H1 (cell line): ENCODE measurements around the gene APP. TPM values are rescaled to one million over a fixed set of nuclear protein-coding genes. Genes with fewer than 3 reads are reported as not detected.

ENCODE experiments used
- CTCF ChIA-PET: fragments of 300-600 bp; sonication (Branson Sonifier 250); formaldehyde crosslinking; loops from one replicate; lab custom pipeline; 2021; ENCODE audit not compliant: partially characterized antibody; lab: Charles Lee
- POLR2A ChIA-PET: fragments of 300-600 bp; sonication (Branson Sonifier 250); formaldehyde crosslinking; loops from one replicate; lab custom pipeline; 2021; ENCODE audit warnings: inconsistent platforms; ENCODE audit not compliant: partially characterized antibody; lab: Charles Lee
- DNase-seq, 2 experiments: peaks; one replicate each; pipeline versions ENCODE4 v3.0.0 to v3.0.0-alpha.2; 2010 to 2022; ENCODE audit warnings: low spot score in 2 of 2, low read depth in 1 of 2, mixed read lengths in 1 of 2
- FAIRE-seq: peaks from 2 replicates; lab custom pipeline; 2011; peaks lifted over from hg19 to GRCh38; lab: Jason Lieb, UNC
- H2AFZ ChIP-seq: 2 replicates; pipeline ENCODE4 v1.8.1; 2012; ENCODE audit warnings: low read length, inconsistent platforms
- H2AK5ac ChIP-seq: 2 replicates; pipeline ENCODE4 v1.6.1; 2013; ENCODE audit warnings: low read depth, low read length
- H2BK120ac ChIP-seq: replicated peaks from 2 replicates; pipeline ENCODE3; 2013; ENCODE audit warnings: low read depth, low read length, inconsistent platforms
- H2BK12ac ChIP-seq: 2 replicates; pipeline ENCODE4 v1.6.1; 2013; ENCODE audit warnings: low read depth, low read length
- H2BK15ac ChIP-seq: 2 replicates; pipeline ENCODE4 v1.6.1; 2013; ENCODE audit warnings: low read length
- H2BK20ac ChIP-seq: 2 replicates; pipeline ENCODE4 v1.6.1; 2013; ENCODE audit warnings: low read length
- H2BK5ac ChIP-seq: 2 replicates; pipeline ENCODE4 v1.6.1; 2013; ENCODE audit warnings: low read depth, low read length
- H3K14ac ChIP-seq: 2 replicates; pipeline ENCODE4 v1.6.1; 2013; ENCODE audit warnings: inconsistent platforms; ENCODE audit not compliant: insufficient read length
- H3K18ac ChIP-seq: 2 replicates; pipeline ENCODE4 v1.6.1; 2013; ENCODE audit warnings: low read length; ENCODE audit errors: extremely low read depth
- H3K23ac ChIP-seq: 2 replicates; pipeline ENCODE4 v1.6.1; 2013; ENCODE audit warnings: inconsistent platforms; ENCODE audit not compliant: insufficient read length
- H3K23me2 ChIP-seq: 2 replicates; pipeline ENCODE4 v1.6.1; 2013; ENCODE audit warnings: low read depth, low read length
- H3K27ac ChIP-seq: 2 replicates; pipeline ENCODE4 v1.6.1; 2011; ENCODE audit warnings: low read depth, low read length, inconsistent platforms
- H3K27me3 ChIP-seq, 4 experiments: replicated peaks in 1 of 4; 1 replicate in 1 of 4; 2 replicates in 3 of 4; pipeline versions ENCODE4 v1.6.1 to v1.8.1; 2011 to 2013; ENCODE audit warnings: low read length in 3 of 4, mild to moderate bottlenecking in 3 of 4, inconsistent platforms in 2 of 4, mixed read lengths in 2 of 4, moderate library complexity in 1 of 4; ENCODE audit not compliant: control insufficient read depth in 3 of 4, insufficient read depth in 3 of 4; ENCODE audit errors: extremely low read depth in 1 of 4
- H3K36me3 ChIP-seq, 4 experiments: 2 replicates each; pipeline versions ENCODE4 v1.6.1 to v1.8.1; 2011 to 2013; ENCODE audit warnings: mild to moderate bottlenecking in 4 of 4, low read length in 3 of 4, moderate library complexity in 2 of 4, control low read depth in 1 of 4, inconsistent platforms in 1 of 4; ENCODE audit not compliant: insufficient read depth in 4 of 4, control insufficient read depth in 2 of 4
- H3K4ac ChIP-seq: replicated peaks from 2 replicates; pipeline ENCODE3; 2013; ENCODE audit warnings: low read length, low read depth, mixed read lengths, inconsistent platforms; ENCODE audit not compliant: insufficient read length
- H3K4me1 ChIP-seq, 4 experiments: replicated peaks in 1 of 4; 1 replicate in 1 of 4; 2 replicates in 3 of 4; pipeline versions ENCODE4 v1.6.1 to v1.8.1; 2011 to 2013; ENCODE audit warnings: low read length in 3 of 4, inconsistent platforms in 2 of 4, mixed read lengths in 1 of 4; ENCODE audit not compliant: insufficient read depth in 4 of 4, control insufficient read depth in 3 of 4
- H3K4me2 ChIP-seq, 2 experiments: 2 replicates each; pipeline versions ENCODE4 v1.6.1 to v1.8.1; 2011 to 2013; ENCODE audit warnings: low read depth in 2 of 2, low read length in 2 of 2, control low read depth in 1 of 2, inconsistent platforms in 1 of 2, mild to moderate bottlenecking in 1 of 2; ENCODE audit not compliant: insufficient read depth in 1 of 2
- H3K4me3 ChIP-seq, 4 experiments: fragments of 200-600, 300-600 bp in 1 of 4; sonication (generic), shearing (Covaris generic), sonication (Bioruptor Twin) in 1 of 4; 2 replicates each; pipeline versions ENCODE4 v1.5.1 to v1.8.1; 2011 to 2016; ENCODE audit warnings: low read length in 4 of 4, low read depth in 3 of 4, control low read depth in 2 of 4, inconsistent platforms in 2 of 4, mild to moderate bottlenecking in 2 of 4, mixed read lengths in 1 of 4, moderate library complexity in 1 of 4; ENCODE audit not compliant: insufficient read depth in 2 of 4; ENCODE audit errors: extremely low read depth in 1 of 4
- H3K56ac ChIP-seq: replicated peaks from 2 replicates; pipeline ENCODE3; 2013; ENCODE audit warnings: low read depth, mild to moderate bottlenecking, mixed read lengths, low read length, inconsistent platforms; ENCODE audit not compliant: insufficient read length
- H3K79me1 ChIP-seq: 2 replicates; pipeline ENCODE4 v1.6.1; 2013; ENCODE audit warnings: low read depth, low read length, control low read depth
- H3K79me2 ChIP-seq, 2 experiments: 2 replicates each; pipeline versions ENCODE4 v1.6.1 to v1.8.1; 2012 to 2013; ENCODE audit warnings: low read length in 2 of 2, mild to moderate bottlenecking in 2 of 2, inconsistent platforms in 1 of 2; ENCODE audit not compliant: insufficient read depth in 2 of 2, control insufficient read depth in 1 of 2
- H3K9ac ChIP-seq, 4 experiments: replicated peaks in 1 of 4; 1 replicate in 1 of 4; 2 replicates in 3 of 4; pipeline versions ENCODE4 v1.6.1 to v1.8.1; 2011 to 2013; ENCODE audit warnings: low read depth in 3 of 4, low read length in 3 of 4, control low read depth in 2 of 4, mild to moderate bottlenecking in 2 of 4, moderate library complexity in 2 of 4, inconsistent platforms in 1 of 4; ENCODE audit errors: extremely low read depth in 1 of 4
- H3K9me3 ChIP-seq, 2 experiments: 2 replicates each; pipeline versions ENCODE4 v1.6.1 to v1.8.1; 2012 to 2013; ENCODE audit warnings: mild to moderate bottlenecking in 2 of 2, moderate library complexity in 2 of 2, control low read depth in 1 of 2, inconsistent platforms in 1 of 2, low read depth in 1 of 2, low read length in 1 of 2, mixed read lengths in 1 of 2; ENCODE audit not compliant: insufficient read depth in 2 of 2
- H4K20me1 ChIP-seq, 2 experiments: replicated peaks in 1 of 2; 2 replicates each; pipeline versions ENCODE3 to v1.8.1; 2011 to 2013; ENCODE audit warnings: inconsistent platforms in 2 of 2, low read length in 2 of 2, mild to moderate bottlenecking in 1 of 2; ENCODE audit not compliant: insufficient read depth in 2 of 2, control insufficient read depth in 1 of 2
- H4K5ac ChIP-seq: 2 replicates; pipeline ENCODE4 v1.6.1; 2013; ENCODE audit warnings: low read length, low read depth, mixed read lengths, inconsistent platforms; ENCODE audit not compliant: insufficient read length
- H4K8ac ChIP-seq: 2 replicates; pipeline ENCODE4 v1.8.0; 2013; ENCODE audit warnings: mild to moderate bottlenecking, moderate library complexity, low read length, inconsistent platforms; ENCODE audit not compliant: insufficient read depth; ENCODE audit errors: extremely low read depth
- H4K91ac ChIP-seq: replicated peaks from 2 replicates; pipeline ENCODE3; 2013; ENCODE audit warnings: low read length, mixed read lengths, inconsistent platforms; ENCODE audit not compliant: insufficient read length
- ATF3 ChIP-seq: IDR thresholded peaks from 2 replicates; pipeline ENCODE4 v1.6.1; 2011; ENCODE audit warnings: low read depth, mild to moderate bottlenecking, low read length; ENCODE audit not compliant: insufficient read depth
- BCL11A ChIP-seq, 2 experiments: IDR thresholded peaks; one replicate each; pipeline ENCODE4 v1.6.1; 2011; ENCODE audit warnings: low read depth in 2 of 2, low read length in 2 of 2, mild to moderate bottlenecking in 2 of 2
- CEBPB ChIP-seq: IDR thresholded peaks from 2 replicates; pipeline ENCODE4 v1.6.1; 2012; ENCODE audit warnings: low read depth, low read length
- KDM1A ChIP-seq: fragments of 200-600, 300-600 bp; sonication (generic); IDR thresholded peaks from 2 replicates; pipeline ENCODE4 v1.7.1; 2016; ENCODE audit warnings: mild to moderate bottlenecking, low read length, borderline replicate concordance
- NRF1 ChIP-seq: IDR thresholded peaks from 2 replicates; pipeline ENCODE4 v1.6.1; 2011; ENCODE audit warnings: mild to moderate bottlenecking, low read depth, low read length, improper control_type of control experiment
- RAD21 ChIP-seq, 2 experiments: IDR thresholded peaks in 1 of 2; conservative IDR thresholded peaks in 1 of 2; 2 replicates each; pipeline ENCODE4 v1.6.1; 2011; ENCODE audit warnings: low read depth in 2 of 2, low read length in 2 of 2, improper control_type of control experiment in 1 of 2, inconsistent platforms in 1 of 2, mild to moderate bottlenecking in 1 of 2, moderate library complexity in 1 of 2
- RFX5 ChIP-seq: IDR thresholded peaks from 2 replicates; pipeline ENCODE4 v1.6.1; 2011; ENCODE audit warnings: low read depth, low read length, improper control_type of control experiment, borderline replicate concordance
- RNF2 ChIP-seq: fragments of 200-900, 300-1000 bp; sonication (generic); IDR thresholded peaks from 2 replicates; pipeline ENCODE4 v1.7.1; 2016; ENCODE audit warnings: borderline replicate concordance, low read depth, mild to moderate bottlenecking, antibody characterized with exemption, low read length; ENCODE audit not compliant: poor library complexity, severe bottlenecking; ENCODE audit errors: missing control alignments
- SRF ChIP-seq: IDR thresholded peaks from 2 replicates; pipeline ENCODE4 v1.6.1; 2011; ENCODE audit warnings: mild to moderate bottlenecking, low read depth, low read length, moderate library complexity
- USF2 ChIP-seq: IDR thresholded peaks from 2 replicates; pipeline ENCODE4 v1.6.1; 2011; ENCODE audit warnings: low read length, improper control_type of control experiment
- YY1 ChIP-seq: IDR thresholded peaks from 2 replicates; pipeline ENCODE4 v1.6.1; 2011; ENCODE audit warnings: low read depth, mild to moderate bottlenecking, low read length
- WGBS, 2 experiments: shearing (Covaris generic) in 1 of 2; methylation state at CpG; one replicate each; pipeline versions ENCODE4 v1.1.6 to v1.1.7; 2013 to 2015; ENCODE audit warnings: low lambda C conversion rate in 2 of 2, mixed read lengths in 2 of 2, inconsistent platforms in 1 of 2, low coverage in 1 of 2, missing lambda C conversion rate in 1 of 2; ENCODE audit not compliant: insufficient replicate concordance in 2 of 2, insufficient coverage in 1 of 2, insufficient read length in 1 of 2; ENCODE audit errors: extremely low coverage in 1 of 2, missing lambda C conversion rate in 1 of 2; 5-methylcytosine and 5-hydroxymethylcytosine counted together
- polyA plus RNA-seq, 7 experiments: library from polyadenylated mRNA; depleted of rRNA in 3 of 7; stranded (reverse) in 5 of 7; unstranded in 2 of 7; fragments of >200 nt in 5 of 7; fragments of 200-250 nt in 2 of 7; gene quantifications; 1 replicate in 5 of 7; 2 replicates in 1 of 7; 4 replicates in 1 of 7; pipeline versions ENCODE4 v1.2.1 to v1.2.3, GENCODE V29; 2011 to 2013; ENCODE audit warnings: missing spikeins in 2 of 7, mixed read lengths in 2 of 7
- total RNA-seq: library from RNA; stranded (reverse); fragmentation: NEBNext Ultra II Directional; extraction: Animal tissue kit (Norgen Biotek cat#: 25700); gene quantifications from 2 replicates; pipeline ENCODE4 v1.2.1, GENCODE V29; 2021

Gene APP
- total and polyA plus RNA-seq, 2 of the 8 experiments (the other 6 are each of a cell fraction or from before 2014, with no cell fraction given): 375 to 551 TPM

GRCh38 chr21:25859235-25859929 lies 311.2 kb downstream of the APP start:
- peaks cover 0 to 2% of the 10 kb centered on the region in 2 experiments for H4K20me1 ChIP-seq
- no peak overlapping the region for H2AFZ ChIP-seq
- no peak overlapping the region for H2BK20ac ChIP-seq
- H3K4me2 ChIP-seq: no peak overlapping the region
- H3K79me2 ChIP-seq: no peaks in the 10 kb centered on the region
- H2BK12ac ChIP-seq: no peak overlapping the region
- ChIA-PET CTCF (interaction anchor here (0.7 to 1.4 kb wide), 3 partner anchors 13 to 58 kb away, joined by 3 to 4 read pairs (median 3); no protein-coding TSS in a partner anchor), POLR2A (no interaction called here)
- no peak overlapping the region for H2BK120ac ChIP-seq
- no peak overlapping the region for H3K27ac ChIP-seq
- no peaks in the 10 kb centered on the region for H3K9me3 ChIP-seq
- no peak overlapping the region for H4K8ac ChIP-seq
- no peak overlapping the region for H2BK5ac ChIP-seq
- H2BK15ac ChIP-seq: no peak overlapping the region
- WGBS, 2 experiments: 89% methylated on average over 5 of the region's 5 CpGs; no CpG with 5 or more reads in 1 of the 2 experiments
- no peak overlapping the region for H4K5ac ChIP-seq
- DNase-seq (no peak), FAIRE-seq (no peak)
- H3K4ac ChIP-seq: no peak overlapping the region
- no peaks in the 10 kb centered on the region for H3K27me3 ChIP-seq
- no peak overlapping the region for H3K18ac ChIP-seq
- no peaks in the 10 kb centered on the region for H3K79me1 ChIP-seq
- no peak overlapping the region for H3K4me3 ChIP-seq
- H3K9ac ChIP-seq: no peak overlapping the region
- no peak overlapping the region for H3K14ac ChIP-seq
- no peak overlapping the region for H3K23ac ChIP-seq
- H3K56ac ChIP-seq: no peak overlapping the region
- H3K23me2 ChIP-seq: no peaks in the 10 kb centered on the region
- no peaks in the 10 kb centered on the region for H3K36me3 ChIP-seq
- no peaks in the 10 kb centered on the region for H3K4me1 ChIP-seq
- H2AK5ac ChIP-seq: no peak overlapping the region
- no peak overlapping the region for H4K91ac ChIP-seq
- TF ChIP-seq KDM1A (no peak), RFX5 (no peak), RAD21 (IDR thresholded peaks at IDR 0.05 in 1 of 2, conservative IDR thresholded peaks at IDR 0.05 in 1 of 2; ENCODE audit: low read depth in 2 of 2, low read length in 2 of 2) (no peak), NRF1 (no peak), CEBPB (no peak), RNF2 (no peak), BCL11A (IDR thresholded peaks at IDR 0.05; ENCODE audit: low read depth in 2 of 2, low read length in 2 of 2) (no peak), USF2 (no peak), ATF3 (no peak), SRF (no peak), YY1 (no peak)
